Stimulated activated naive CD4-positive, alpha-beta T cell treated with Interleukin-2 at 50 U/mL for 16 hours (primary cell): ENCODE measurements around the gene HEY2.
A peak's percentile ranks its signal among the peaks of the same experiment; 100 is the strongest.
"Not testable (repeated sequence)": the region's sequence is repeated elsewhere in the genome, so short reads cannot be mapped to it uniquely, and the experiment has no call there.

ENCODE experiments used
- DNase-seq: peaks from one replicate; lab custom pipeline; 2025; lab: John Stamatoyannopoulos, UW

The HEY2 gene

GRCh38 chr6:125769147-125769783 lies 19.8 kb downstream of the HEY2 start:
- no peak for DNase-seq

- DNase-seq = no peak
These were observed 24.2 kb downstream of the HEY2 start for GRCh38 chr6:125773387-125774341.

DNA sequence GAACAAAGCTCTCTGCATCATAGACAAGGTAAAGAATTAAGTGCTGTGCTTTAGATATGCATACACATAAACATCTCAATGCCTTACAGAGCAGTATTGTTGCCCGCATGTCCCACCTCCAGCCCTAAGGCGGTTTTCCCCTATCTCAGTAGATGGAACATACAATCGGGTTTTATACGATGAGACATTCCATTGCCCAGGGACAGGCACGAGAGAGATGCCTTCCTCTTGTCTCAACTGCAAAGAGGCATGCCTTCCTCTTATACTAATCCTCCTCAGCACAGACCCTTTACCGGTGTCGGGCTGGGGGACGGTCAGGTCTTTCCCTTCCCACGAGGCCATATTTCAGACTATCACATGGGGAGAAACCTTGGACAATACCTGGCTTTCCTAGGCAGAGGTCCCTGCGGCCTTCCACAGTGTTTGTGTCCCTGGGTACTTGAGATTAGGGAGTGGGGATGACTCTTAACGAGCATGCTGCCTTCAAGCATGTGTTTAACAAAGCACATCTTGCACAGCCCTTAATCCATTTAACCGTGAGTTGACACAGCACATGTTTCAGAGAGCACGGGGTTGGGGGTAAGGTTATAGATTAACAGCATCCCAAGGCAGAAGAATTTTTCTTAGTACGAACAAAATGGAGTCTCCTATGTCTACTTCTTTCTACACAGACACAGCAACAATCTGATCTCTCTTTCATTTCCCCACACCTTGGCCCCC lies 26.8 kb downstream of the HEY2 start:
- DNase-seq = not testable (repeated sequence)

- DNase-seq = peak; percentile 64
These were observed 30.6 kb downstream of the HEY2 start for GRCh38 chr6:125779924-125780539.

GRCh38 chr6:125780540-125781313 lies 31.3 kb downstream of the HEY2 start:
- DNase-seq = peak; percentile 51

- no peak for DNase-seq
These were observed 32.0 kb downstream of the HEY2 start for GRCh38 chr6:125781314-125781868.

GRCh38 chr6:125784365-125784764 lies 34.9 kb downstream of the HEY2 start:
- no peak for DNase-seq

- no peak for DNase-seq
These were observed 38.4 kb downstream of the HEY2 start for GRCh38 chr6:125787791-125788190.

- DNase-seq = no peak
These were observed 39.7 kb downstream of the HEY2 start for GRCh38 chr6:125789167-125789566.

- no peak for DNase-seq
These were observed 40.3 kb downstream of the HEY2 start for GRCh38 chr6:125789576-125790357.

- peak; percentile 75 for DNase-seq
These were observed 41.1 kb downstream of the HEY2 start, which contains the start of gene NCOA7 for GRCh38 chr6:125790358-125791150. TSS of gene NCOA7 (plus strand) at chr6:125790960. CDS start at chr6:125815355, 24,395 bp downstream.

- DNase-seq = peak; percentile 25
These were observed 41.9 kb downstream of the HEY2 start for GRCh38 chr6:125791151-125791819.

GRCh38 chr6:125791820-125792165 lies 42.4 kb downstream of the HEY2 start:
- DNase-seq = no peak

GRCh38 chr6:125792172-125792571 lies 42.7 kb downstream of the HEY2 start:
- DNase-seq = no peak

GRCh38 chr6:125792680-125793079 lies 43.2 kb downstream of the HEY2 start:
- DNase-seq = no peak

GRCh38 chr6:125793280-125793679 lies 43.8 kb downstream of the HEY2 start:
- no peak for DNase-seq

DNA sequence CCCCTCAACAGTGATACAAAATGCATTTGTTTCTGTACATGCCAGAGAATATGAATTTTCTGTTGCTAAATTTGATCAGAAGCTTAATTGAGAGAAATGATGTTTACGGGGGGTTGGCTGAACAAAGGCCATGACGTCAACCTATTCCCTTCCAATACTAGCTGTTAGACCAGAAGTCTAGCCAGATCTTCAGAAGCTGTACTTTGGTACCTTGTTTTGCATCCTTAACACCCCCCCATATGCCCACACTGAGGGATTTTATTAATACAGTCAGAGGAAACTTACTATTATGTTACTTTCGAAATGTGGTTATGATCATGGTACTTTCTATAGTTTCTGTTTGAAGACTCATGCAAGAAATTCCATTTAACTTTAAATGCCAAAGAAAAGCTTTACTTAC lies 44.4 kb downstream of the HEY2 start:
- DNase-seq = no peak

DNA sequence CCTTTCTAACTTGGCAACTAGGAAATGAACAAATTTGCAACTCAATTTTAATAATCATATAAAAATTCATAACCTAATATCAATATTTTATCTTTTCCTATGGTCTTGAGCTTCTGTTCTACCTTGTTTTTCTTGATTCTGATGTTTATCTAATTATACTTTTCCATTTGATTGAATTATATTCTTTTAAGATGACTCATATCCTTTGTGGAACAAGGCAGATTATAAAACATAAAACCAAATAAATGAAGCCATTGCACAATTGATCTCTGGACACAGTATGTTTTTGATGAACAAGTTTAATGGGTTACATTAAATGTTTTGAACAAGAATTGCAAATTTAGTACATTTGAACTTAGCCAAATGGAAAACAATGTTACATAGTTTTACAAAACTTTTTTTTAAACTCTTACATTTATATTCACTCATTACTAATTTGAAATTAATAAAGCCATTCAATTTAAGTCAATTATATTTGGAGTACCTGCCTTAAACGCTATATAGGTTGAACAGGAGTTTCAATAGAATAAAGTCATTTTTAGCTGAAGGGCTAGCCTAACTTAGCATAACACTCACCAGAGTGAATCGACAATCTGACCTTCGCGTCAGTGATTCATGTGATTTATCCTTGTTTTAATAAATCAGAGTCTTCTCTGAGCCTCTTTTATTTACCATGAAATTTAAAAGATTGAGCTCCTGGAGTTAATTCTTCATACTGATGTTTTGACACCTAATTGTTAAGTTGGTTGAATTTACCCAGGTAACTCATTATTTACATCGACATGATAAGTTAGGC lies 45.1 kb downstream of the HEY2 start:
- DNase-seq = no peak
